ENCODE results near the gene PCSK7.
A peak's percentile ranks its signal among the peaks of the same experiment; 100 is the strongest.
"Not testable (repeated sequence)": the region's sequence is repeated elsewhere in the genome, so short reads cannot be mapped to it uniquely, and the experiment has no call there.

PCSK7 gene

GRCh38 chr11:117185736-117186430, 46.0 kb downstream of the PCSK7 start:
- H3K4me3 ChIP-seq (replicated peaks; ENCODE audit: low read depth, low read length) = no peak overlapping the region
- TF ChIP-seq CTCF (IDR thresholded peaks at IDR 0.05; ENCODE audit: low read depth, low read length, missing control alignments) = no peak
- no peak for DNase-seq (ENCODE audit: extremely low read depth, low read depth)

- TF ChIP-seq CTCF (IDR thresholded peaks at IDR 0.05; ENCODE audit: low read depth, low read length, missing control alignments) = no peak
- H3K4me3 ChIP-seq (replicated peaks; ENCODE audit: low read depth, low read length) = no peak overlapping the region
- no peak for DNase-seq (ENCODE audit: extremely low read depth, low read depth)
These were observed 48.0 kb downstream of the PCSK7 start for GRCh38 chr11:117183724-117184349.

- not testable (repeated sequence) for DNase-seq (ENCODE audit: extremely low read depth, low read depth); H3K4me3 ChIP-seq (replicated peaks; ENCODE audit: low read depth, low read length)
These were observed 48.7 kb downstream of the PCSK7 start for GRCh38 chr11:117183178-117183577.

GRCh38 chr11:117182551-117182935, 49.3 kb downstream of the PCSK7 start:
- DNase-seq (ENCODE audit: extremely low read depth, low read depth) = no peak
- TF ChIP-seq CTCF (IDR thresholded peaks at IDR 0.05; ENCODE audit: low read depth, low read length, missing control alignments) = no peak
- H3K4me3 ChIP-seq (replicated peaks; ENCODE audit: low read depth, low read length) = no peak overlapping the region

GRCh38 chr11:117181586-117182550, 50.0 kb downstream of the PCSK7 start:
- TF ChIP-seq CTCF (IDR thresholded peaks at IDR 0.05; ENCODE audit: low read depth, low read length, missing control alignments) = no peak
- H3K4me3 ChIP-seq (replicated peaks; ENCODE audit: low read depth, low read length) = no peak overlapping the region
- no peak for DNase-seq (ENCODE audit: extremely low read depth, low read depth)

GRCh38 chr11:117180661-117181585, 51.0 kb downstream of the PCSK7 start:
- H3K4me3 ChIP-seq (replicated peaks; ENCODE audit: low read depth, low read length) = no peak overlapping the region
- peak; percentile 53 for DNase-seq (ENCODE audit: extremely low read depth, low read depth)
- TF ChIP-seq CTCF (IDR thresholded peaks at IDR 0.05; ENCODE audit: low read depth, low read length, missing control alignments) = peak; percentile 48
